GM08714 (cell line): ENCODE results near the gene LINC00632.

Experiments
- H3K4me3 ChIP-seq: fragments of 200-500 bp; sonication (Bioruptor generic); 2 replicates; pipeline ENCODE4 v1.5.1; 2014; ENCODE audit warnings: mild to moderate bottlenecking, low read length, inconsistent platforms
- ZNF274 ChIP-seq: IDR thresholded peaks from 2 replicates; pipeline ENCODE4 v1.6.1; 2012; ENCODE audit warnings: mild to moderate bottlenecking, low read depth, low read length

The LINC00632 gene

GRCh38 chrX:140724309-140724708, 14.8 kb downstream of the LINC00632 start:
- no peak overlapping the region for H3K4me3 ChIP-seq
- TF ChIP-seq ZNF274, result no peak

- no peak overlapping the region for H3K4me3 ChIP-seq
- no peak for TF ChIP-seq ZNF274
These were observed 15.2 kb downstream of the LINC00632 start for GRCh38 chrX:140724736-140725135.

GRCh38 chrX:140725500-140725899, 15.9 kb downstream of the LINC00632 start:
- TF ChIP-seq ZNF274, result no peak
- H3K4me3 ChIP-seq, result no peak overlapping the region

GRCh38 chrX:140733766-140734342, 24.3 kb downstream of the LINC00632 start:
- H3K4me3 ChIP-seq, result no peak overlapping the region
- TF ChIP-seq ZNF274, result no peak

GRCh38 chrX:140744085-140744484, 34.5 kb downstream of the LINC00632 start:
- no peak overlapping the region for H3K4me3 ChIP-seq
- TF ChIP-seq ZNF274, result no peak

GRCh38 chrX:140756941-140757340, 47.4 kb downstream of the LINC00632 start:
- no peak for TF ChIP-seq ZNF274
- no peak overlapping the region for H3K4me3 ChIP-seq

GRCh38 chrX:140762061-140762460, 52.5 kb downstream of the LINC00632 start:
- no peak for TF ChIP-seq ZNF274
- no peak overlapping the region for H3K4me3 ChIP-seq

- H3K4me3 ChIP-seq, result no peak overlapping the region
- no peak for TF ChIP-seq ZNF274
These were observed 54.9 kb downstream of the LINC00632 start for GRCh38 chrX:140764401-140764919.

- H3K4me3 ChIP-seq, result no peak overlapping the region
These were observed 55.7 kb downstream of the LINC00632 start for GRCh38 chrX:140765043-140765784.

GRCh38 chrX:140766024-140766611, 56.6 kb downstream of the LINC00632 start:
- no peak for TF ChIP-seq ZNF274
- H3K4me3 ChIP-seq, result no peak overlapping the region

More at GRCh38 chrX:140765043-140765784, 55.7 kb downstream of the LINC00632 start:
- TF ChIP-seq ZNF274, result no peak

GRCh38 chrX:140767646-140768045, 58.1 kb downstream of the LINC00632 start:
- H3K4me3 ChIP-seq, result no peak overlapping the region
- no peak for TF ChIP-seq ZNF274

GRCh38 chrX:140775211-140775610, 65.7 kb downstream of the LINC00632 start:
- TF ChIP-seq ZNF274, result no peak
- no peak overlapping the region for H3K4me3 ChIP-seq

GRCh38 chrX:140776320-140776719, 66.8 kb downstream of the LINC00632 start:
- H3K4me3 ChIP-seq, result no peak overlapping the region
- TF ChIP-seq ZNF274, result no peak

- no peak for TF ChIP-seq ZNF274
- H3K4me3 ChIP-seq, result no peak overlapping the region
These were observed 85.1 kb downstream of the LINC00632 start for GRCh38 chrX:140794642-140795041.

GRCh38 chrX:140799216-140799615, 89.7 kb downstream of the LINC00632 start:
- H3K4me3 ChIP-seq, result no peak overlapping the region
- TF ChIP-seq ZNF274, result no peak
